ENCODE data around the gene PRUNE1.

PRUNE1 gene

DNA sequence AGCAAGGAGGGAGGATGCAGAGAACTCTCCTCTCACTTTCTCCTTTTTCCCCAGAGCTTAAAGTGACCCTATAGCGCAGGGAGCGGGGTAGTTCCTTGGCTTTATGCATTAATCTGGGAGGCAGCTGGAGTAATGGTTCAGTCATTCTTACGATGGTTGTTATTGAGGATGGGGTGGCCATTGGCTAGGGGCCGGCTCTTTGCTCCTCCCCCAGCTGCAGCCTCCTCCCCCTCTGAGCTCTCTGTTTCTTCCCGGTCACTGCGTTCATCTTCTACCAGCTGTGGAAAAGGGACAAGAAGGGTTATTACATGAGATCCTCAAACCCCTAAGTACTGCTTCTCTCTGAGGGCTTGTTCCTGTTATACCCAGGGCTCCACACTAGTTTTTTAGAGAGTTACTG, 42.2 kb upstream of the PRUNE1 start:
- DNase-seq (ENCODE audit: low read depth) = no peak
- H3K4me3 ChIP-seq (ENCODE audit: low read length) = no peak overlapping the region
- TF ChIP-seq, protein P1, sequence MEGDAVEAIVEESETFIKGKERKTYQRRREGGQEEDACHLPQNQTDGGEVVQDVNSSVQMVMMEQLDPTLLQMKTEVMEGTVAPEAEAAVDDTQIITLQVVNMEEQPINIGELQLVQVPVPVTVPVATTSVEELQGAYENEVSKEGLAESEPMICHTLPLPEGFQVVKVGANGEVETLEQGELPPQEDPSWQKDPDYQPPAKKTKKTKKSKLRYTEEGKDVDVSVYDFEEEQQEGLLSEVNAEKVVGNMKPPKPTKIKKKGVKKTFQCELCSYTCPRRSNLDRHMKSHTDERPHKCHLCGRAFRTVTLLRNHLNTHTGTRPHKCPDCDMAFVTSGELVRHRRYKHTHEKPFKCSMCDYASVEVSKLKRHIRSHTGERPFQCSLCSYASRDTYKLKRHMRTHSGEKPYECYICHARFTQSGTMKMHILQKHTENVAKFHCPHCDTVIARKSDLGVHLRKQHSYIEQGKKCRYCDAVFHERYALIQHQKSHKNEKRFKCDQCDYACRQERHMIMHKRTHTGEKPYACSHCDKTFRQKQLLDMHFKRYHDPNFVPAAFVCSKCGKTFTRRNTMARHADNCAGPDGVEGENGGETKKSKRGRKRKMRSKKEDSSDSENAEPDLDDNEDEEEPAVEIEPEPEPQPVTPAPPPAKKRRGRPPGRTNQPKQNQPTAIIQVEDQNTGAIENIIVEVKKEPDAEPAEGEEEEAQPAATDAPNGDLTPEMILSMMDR (conservative IDR thresholded peaks at IDR 0.05; ENCODE audit: low read length) = no peak

DNA sequence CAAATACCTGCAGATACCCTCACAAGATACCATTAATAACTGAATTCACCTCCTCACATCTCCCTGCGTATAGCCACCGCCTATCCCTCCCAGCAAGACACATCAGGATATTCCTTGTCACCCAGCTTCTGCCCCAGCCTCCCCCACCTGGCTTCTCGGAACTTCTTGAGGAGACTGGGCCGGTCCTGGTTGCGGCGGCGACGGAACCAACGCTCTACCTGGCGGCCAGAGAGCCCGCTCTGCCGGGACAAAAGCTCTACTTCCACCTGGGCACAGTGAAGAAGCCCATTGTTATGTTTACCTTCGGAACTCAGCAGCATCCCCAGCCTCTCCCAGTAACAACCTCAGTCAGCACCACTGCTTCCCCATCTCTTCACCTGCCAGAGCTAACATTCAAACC, 40.3 kb upstream of the PRUNE1 start:
- DNase-seq (ENCODE audit: low read depth) = no peak
- TF ChIP-seq, protein P1 (conservative IDR thresholded peaks at IDR 0.05; ENCODE audit: low read length) = no peak
- H3K4me3 ChIP-seq (ENCODE audit: low read length) = no peak overlapping the region

DNA sequence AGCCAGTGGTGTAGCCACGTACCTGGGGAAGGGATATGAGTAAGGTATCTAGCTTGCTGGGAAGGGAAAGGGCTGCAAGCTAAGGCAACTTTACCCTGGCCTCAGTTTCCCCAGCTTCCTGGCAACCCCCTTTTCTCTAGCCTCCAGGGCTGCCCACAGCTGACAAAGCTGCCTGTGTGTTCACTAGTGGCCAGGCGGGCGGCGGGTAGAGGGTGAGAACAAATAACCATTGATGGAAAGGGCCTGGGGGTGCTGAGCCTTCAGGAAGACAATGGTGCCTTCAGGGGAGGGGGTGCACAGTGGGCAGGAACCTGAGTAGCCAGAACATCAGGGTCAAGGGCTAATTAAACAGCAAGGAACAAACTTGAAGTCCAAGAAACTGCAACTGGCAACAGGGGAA, 39.8 kb upstream of the PRUNE1 start:
- no peak for DNase-seq (ENCODE audit: low read depth)
- H3K4me3 ChIP-seq (ENCODE audit: low read length) = no peak overlapping the region
- TF ChIP-seq, protein P1 (conservative IDR thresholded peaks at IDR 0.05; ENCODE audit: low read length) = no peak

DNA sequence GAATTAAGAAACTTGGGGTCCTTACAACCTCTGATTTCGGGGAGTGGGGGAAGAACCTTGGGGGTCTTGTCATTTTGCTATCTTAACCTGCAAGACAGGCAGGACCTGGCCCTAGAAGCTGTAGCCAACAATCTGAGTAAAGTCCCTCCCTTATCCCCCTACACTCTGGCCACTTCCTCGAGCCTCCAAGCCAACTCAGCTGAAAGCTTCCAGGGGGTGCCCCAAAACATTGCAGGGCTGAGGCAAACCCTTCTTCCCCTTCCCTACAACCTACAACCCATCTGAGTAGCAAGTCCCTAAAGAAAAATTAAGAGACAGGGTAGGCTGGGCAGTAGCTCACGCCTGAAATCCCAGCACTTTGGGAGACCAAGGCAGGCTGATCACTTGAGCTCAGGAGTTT, 38.6 kb upstream of the PRUNE1 start:
- TF ChIP-seq, protein P1 (conservative IDR thresholded peaks at IDR 0.05; ENCODE audit: low read length) = no peak
- H3K4me3 ChIP-seq (ENCODE audit: low read length) = no peak overlapping the region
- no peak for DNase-seq (ENCODE audit: low read depth)

DNA sequence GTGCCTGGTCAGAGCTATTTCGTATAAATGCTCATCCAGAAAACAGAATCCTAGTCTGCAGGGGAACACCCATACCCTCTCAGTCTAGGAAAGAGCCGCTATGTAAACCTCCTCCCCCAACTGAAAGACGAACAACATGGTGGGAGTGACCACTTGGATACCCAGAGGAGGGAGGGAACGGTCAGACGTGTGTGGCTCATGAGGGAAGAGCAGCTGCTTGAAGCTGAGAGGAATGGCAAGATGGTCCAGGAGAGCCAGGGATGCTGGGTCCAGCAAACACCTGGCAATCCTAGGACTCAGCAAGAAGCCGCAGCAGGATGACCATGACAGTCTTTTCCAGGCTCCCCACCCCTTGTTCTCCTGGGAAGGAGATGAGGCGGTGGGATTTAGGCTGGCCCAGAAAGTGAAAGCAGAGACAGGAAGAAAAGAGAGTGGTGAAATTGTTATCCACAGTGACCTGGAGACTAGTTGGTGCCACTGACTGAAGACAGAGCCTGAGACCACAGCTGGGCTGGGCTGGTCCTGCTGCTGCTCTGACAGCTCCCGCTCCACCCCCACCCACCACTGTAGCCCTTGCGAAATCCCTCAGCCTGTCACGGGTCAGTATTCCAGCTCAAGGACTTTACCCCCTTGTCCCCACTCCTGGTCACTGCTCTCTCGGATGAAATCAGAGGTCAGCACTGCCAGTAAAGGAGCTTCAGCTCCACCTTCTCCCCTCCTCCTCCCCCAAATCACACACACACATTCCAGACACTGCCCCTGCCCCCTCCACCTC, 37.3 kb upstream of the PRUNE1 start:
- DNase-seq (ENCODE audit: low read depth) = peak; percentile 63
- H3K4me3 ChIP-seq (ENCODE audit: low read length) = peak overlapping the region; percentile 29
- TF ChIP-seq, protein P1 (conservative IDR thresholded peaks at IDR 0.05; ENCODE audit: low read length) = no peak

DNA sequence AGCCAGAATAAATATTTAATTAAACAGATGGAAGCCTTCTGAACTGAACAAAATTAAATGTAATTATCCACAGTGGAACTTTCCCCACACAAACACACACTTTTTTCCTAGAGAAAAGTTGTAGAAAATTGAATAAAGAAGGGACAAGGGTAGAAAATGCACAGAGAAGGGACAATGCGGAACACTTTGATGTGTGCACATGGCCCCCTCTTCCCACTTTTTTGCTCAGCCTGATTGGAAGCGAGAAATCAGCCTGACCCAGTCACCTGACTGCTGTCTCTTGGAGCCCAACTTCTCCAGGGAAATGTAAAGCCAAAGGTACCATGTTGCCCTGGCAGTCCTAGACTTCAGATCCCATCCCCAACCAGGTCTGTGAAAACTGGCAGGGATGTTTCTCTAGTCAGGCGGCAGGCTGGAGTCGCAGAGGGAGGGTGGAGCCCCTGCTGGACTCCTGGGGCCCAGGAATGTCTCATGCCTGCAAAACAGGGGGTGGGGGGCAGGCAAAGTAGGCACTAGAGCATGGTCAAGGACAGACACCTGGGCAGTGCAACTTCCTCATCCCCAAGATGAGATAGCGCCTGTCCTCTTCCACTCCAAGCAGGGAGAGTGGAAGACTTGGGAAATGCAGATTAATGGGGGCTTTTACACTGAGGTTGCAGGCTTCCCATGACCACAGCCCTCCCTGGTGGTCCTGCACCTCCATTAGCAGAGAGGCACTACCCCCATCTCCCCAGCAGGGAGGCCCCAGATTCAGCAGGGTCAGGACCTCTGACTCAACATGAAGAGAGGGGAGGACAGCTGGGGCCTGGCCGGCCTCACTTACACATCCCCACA, 36.4 kb upstream of the PRUNE1 start:
- H3K4me3 ChIP-seq (ENCODE audit: low read length) = peak overlapping the region; percentile 86
- TF ChIP-seq, protein P1 (conservative IDR thresholded peaks at IDR 0.05; ENCODE audit: low read length) = peak; percentile 3
- no peak for DNase-seq (ENCODE audit: low read depth)

Measured in AG10803 (cell line).